Fibroblast of lung (primary cell): ENCODE data around the gene CELF2. TPM values are rescaled to one million over a fixed set of nuclear protein-coding genes. Genes with fewer than 3 reads are reported as not detected.

Experiments used
- DNase-seq, 2 donors: peaks; one replicate each; pipeline versions ENCODE4 v3.0.0 to v3.0.0-alpha.2; 2010; ENCODE audit warnings: low read depth in 2 of 2
- H2AFZ ChIP-seq: 2 replicates; pipeline ENCODE4 v1.5.1; 2012; ENCODE audit warnings: low read length, control low read depth, inconsistent platforms
- H3K27ac ChIP-seq: 2 replicates; pipeline ENCODE4 v1.5.1; 2011; ENCODE audit warnings: low read length, control low read depth; ENCODE audit not compliant: insufficient read depth
- H3K27me3 ChIP-seq: 2 replicates; pipeline ENCODE4 v1.5.1; 2011; ENCODE audit warnings: mild to moderate bottlenecking, low read length; ENCODE audit not compliant: control insufficient read depth, insufficient read depth
- H3K36me3 ChIP-seq: 2 replicates; pipeline ENCODE4 v1.5.1; 2011; ENCODE audit warnings: low read length; ENCODE audit not compliant: control insufficient read depth, insufficient read depth
- H3K4me1 ChIP-seq: 2 replicates; pipeline ENCODE4 v1.5.1; 2011; ENCODE audit warnings: low read length; ENCODE audit not compliant: control insufficient read depth, insufficient read depth; ENCODE audit errors: extremely low read depth
- H3K4me2 ChIP-seq: 2 replicates; pipeline ENCODE4 v1.5.1; 2011; ENCODE audit warnings: low read length, control low read depth; ENCODE audit not compliant: insufficient read depth; ENCODE audit errors: extremely low read depth
- H3K4me3 ChIP-seq, 4 experiments: fragments of 200-600 bp in 1 of 4; sonication (generic) in 1 of 4; replicated peaks in 1 of 4; 2 replicates each; pipeline ENCODE4 v1.5.1; 2011 to 2016; ENCODE audit warnings: low read length in 4 of 4, low read depth in 3 of 4, mild to moderate bottlenecking in 3 of 4, control low read depth in 2 of 4, inconsistent platforms in 1 of 4, mixed read lengths in 1 of 4; ENCODE audit not compliant: insufficient read depth in 1 of 4; ENCODE audit errors: control extremely low read depth in 1 of 4
- H3K79me2 ChIP-seq: 2 replicates; pipeline ENCODE4 v1.5.1; 2012; ENCODE audit warnings: mild to moderate bottlenecking, low read length, inconsistent platforms; ENCODE audit not compliant: control insufficient read depth, insufficient read depth
- H3K9ac ChIP-seq: 2 replicates; pipeline ENCODE4 v1.5.1; 2011; ENCODE audit warnings: mild to moderate bottlenecking, low read length, control low read depth; ENCODE audit not compliant: insufficient read depth
- H3K9me3 ChIP-seq: 2 replicates; pipeline ENCODE4 v1.5.1; 2012; ENCODE audit warnings: low read depth, low read length; ENCODE audit not compliant: control insufficient read depth, insufficient read depth
- H4K20me1 ChIP-seq: 2 replicates; pipeline ENCODE4 v1.5.1; 2011; ENCODE audit warnings: low read length; ENCODE audit not compliant: control insufficient read depth, insufficient read depth; ENCODE audit errors: extremely low read depth
- CTCF ChIP-seq, 2 donors: IDR thresholded peaks in 1 of 2; conservative IDR thresholded peaks in 1 of 2; 1 replicate in 1 of 2; 2 replicates in 1 of 2; pipeline ENCODE4 v1.5.1; 2011 to 2012; ENCODE audit warnings: low read length in 2 of 2, control low read depth in 1 of 2, inconsistent platforms in 1 of 2, low read depth in 1 of 2, mild to moderate bottlenecking in 1 of 2
- EZH2 ChIP-seq: IDR thresholded peaks from 2 replicates; pipeline ENCODE4 v1.5.1; 2012; ENCODE audit warnings: low read length, control low read depth, mild to moderate bottlenecking; ENCODE audit errors: missing control alignments
- polyA plus RNA-seq, 2 donors: library from polyadenylated mRNA; depleted of rRNA in 1 of 2; stranded (reverse) in 1 of 2; unstranded in 1 of 2; fragments of >200 nt; gene quantifications; 2 replicates each; pipeline ENCODE4 v1.2.1, GENCODE V29; 2011 to 2012; ENCODE audit warnings: missing spikeins in 1 of 2
- total RNA-seq: library from RNA; depleted of rRNA; stranded (reverse); fragments of >200 nt; gene quantifications from 2 replicates; pipeline ENCODE4 v1.2.1, GENCODE V29; 2014

The CELF2 gene
- total and polyA plus RNA-seq, 2 donors (not counting 1 experiment from before 2014, with no cell fraction given), result 16.9 to 25.1 TPM

GRCh38 chr10:11197878-11198277, 180.2 kb downstream of the CELF2 start:
- Histone ChIP-seq H2AFZ (no peak overlapping the region), H3K36me3 (no peaks in the 10 kb centered on the region), H3K9me3 (no peaks in the 10 kb centered on the region), H3K4me1 (no peaks in the 10 kb centered on the region), H3K27ac (no peak overlapping the region), H3K27me3 (no peaks in the 10 kb centered on the region), H3K4me2 (no peak overlapping the region), H3K4me3 (no peak overlapping the region), H3K9ac (no peak overlapping the region), H3K79me2 (no peaks in the 10 kb centered on the region), H4K20me1 (no peaks in the 10 kb centered on the region)
- no peak for DNase-seq
- TF ChIP-seq CTCF (conservative IDR thresholded peaks at IDR 0.05 in 1 of 2, IDR thresholded peaks at IDR 0.05 in 1 of 2; ENCODE audit: low read depth in 1 of 2, low read length in 2 of 2), result no peak
- TF ChIP-seq EZH2, result no peak

- H3K4me2 ChIP-seq, result no peak overlapping the region
- H4K20me1 ChIP-seq, result no peaks in the 10 kb centered on the region
These were observed 184.2 kb downstream of the CELF2 start for GRCh38 chr10:11201911-11202310.

GRCh38 chr10:11204351-11204942, 186.8 kb downstream of the CELF2 start:
- H3K27me3 ChIP-seq, result no peaks in the 10 kb centered on the region
- H3K79me2 ChIP-seq, result no peaks in the 10 kb centered on the region
- no peak overlapping the region for H3K4me3 ChIP-seq
- H3K4me1 ChIP-seq, result no peaks in the 10 kb centered on the region
- H3K9me3 ChIP-seq, result no peaks in the 10 kb centered on the region
- H3K9ac ChIP-seq, result no peak overlapping the region
- H4K20me1 ChIP-seq, result no peaks in the 10 kb centered on the region
- no peak overlapping the region for H3K27ac ChIP-seq
- DNase-seq, result no peak
- no peaks in the 10 kb centered on the region for H3K36me3 ChIP-seq
- H3K4me2 ChIP-seq, result no peak overlapping the region
- TF ChIP-seq EZH2 (no peak), CTCF (conservative IDR thresholded peaks at IDR 0.05 in 1 of 2, IDR thresholded peaks at IDR 0.05 in 1 of 2; ENCODE audit: low read depth in 1 of 2, low read length in 2 of 2) (no peak)
- H2AFZ ChIP-seq, result no peak overlapping the region

More at GRCh38 chr10:11201911-11202310, 184.2 kb downstream of the CELF2 start:
- Histone ChIP-seq H3K27me3 (no peaks in the 10 kb centered on the region), H3K36me3 (no peaks in the 10 kb centered on the region), H3K4me1 (no peaks in the 10 kb centered on the region), H3K79me2 (no peaks in the 10 kb centered on the region), H2AFZ (no peak overlapping the region), H3K4me3 (no peak overlapping the region), H3K27ac (no peak overlapping the region), H3K9ac (no peak overlapping the region), H3K9me3 (no peaks in the 10 kb centered on the region)
- TF ChIP-seq EZH2, result no peak
- no peak for TF ChIP-seq CTCF (conservative IDR thresholded peaks at IDR 0.05 in 1 of 2, IDR thresholded peaks at IDR 0.05 in 1 of 2; ENCODE audit: low read depth in 1 of 2, low read length in 2 of 2)
- DNase-seq, result no peak
